ENCODE results near the gene CDC14A.

The CDC14A gene

DNA sequence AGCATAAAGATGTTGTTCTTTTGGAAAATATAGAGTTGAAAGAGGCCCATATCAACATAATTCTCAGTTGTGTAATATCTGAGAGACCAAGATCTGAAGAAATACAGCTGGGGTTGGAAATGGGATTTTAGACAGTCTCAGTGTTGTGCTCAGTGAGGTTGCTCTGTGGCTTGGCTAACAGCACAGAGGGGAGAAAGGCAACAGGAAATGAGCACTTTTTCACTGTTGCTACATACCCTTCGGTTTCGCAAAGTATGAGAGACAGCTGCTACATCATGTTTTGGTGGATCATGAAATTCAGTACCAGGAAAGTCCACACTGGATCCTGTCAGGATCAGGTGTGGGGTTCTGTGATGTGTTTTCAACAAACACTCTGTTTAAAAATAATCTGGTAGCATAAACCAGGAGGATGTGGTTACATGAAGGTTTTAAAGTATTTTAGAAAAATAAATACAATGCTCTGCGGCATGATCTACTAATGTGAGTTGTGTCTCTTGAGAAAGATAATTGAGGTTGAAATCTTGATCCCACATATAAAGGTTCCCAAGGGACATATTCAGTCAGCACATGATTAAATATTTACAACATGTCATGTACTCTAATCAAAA, 178.7 kb downstream of the CDC14A start:
- no peak for DNase-seq

DNA sequence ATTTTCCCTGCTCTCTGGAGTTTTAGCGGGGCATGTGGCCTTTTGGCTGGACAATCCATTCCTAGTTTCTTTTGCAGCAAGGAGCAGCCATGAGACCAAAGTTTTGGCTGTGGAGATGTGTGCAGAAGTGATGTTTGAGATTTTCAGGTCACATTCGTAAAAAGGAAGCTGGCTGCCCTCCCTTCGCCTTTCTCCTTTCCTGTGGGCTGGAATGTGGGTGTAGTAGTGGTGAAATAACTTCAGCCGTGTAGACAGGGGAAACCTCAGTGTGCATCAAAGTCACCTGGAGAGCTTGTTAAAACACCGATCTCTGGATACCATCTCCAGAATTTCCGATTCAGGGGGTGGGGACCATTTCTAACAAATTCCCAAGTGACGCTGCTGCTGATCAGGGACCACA, 180.3 kb downstream of the CDC14A start:
- no peak for DNase-seq

GRCh38 chr1:100535264-100535663, 183.0 kb downstream of the CDC14A start:
- no peak for DNase-seq

GRCh38 chr1:100536031-100536430, 183.7 kb downstream of the CDC14A start:
- no peak for DNase-seq

DNA sequence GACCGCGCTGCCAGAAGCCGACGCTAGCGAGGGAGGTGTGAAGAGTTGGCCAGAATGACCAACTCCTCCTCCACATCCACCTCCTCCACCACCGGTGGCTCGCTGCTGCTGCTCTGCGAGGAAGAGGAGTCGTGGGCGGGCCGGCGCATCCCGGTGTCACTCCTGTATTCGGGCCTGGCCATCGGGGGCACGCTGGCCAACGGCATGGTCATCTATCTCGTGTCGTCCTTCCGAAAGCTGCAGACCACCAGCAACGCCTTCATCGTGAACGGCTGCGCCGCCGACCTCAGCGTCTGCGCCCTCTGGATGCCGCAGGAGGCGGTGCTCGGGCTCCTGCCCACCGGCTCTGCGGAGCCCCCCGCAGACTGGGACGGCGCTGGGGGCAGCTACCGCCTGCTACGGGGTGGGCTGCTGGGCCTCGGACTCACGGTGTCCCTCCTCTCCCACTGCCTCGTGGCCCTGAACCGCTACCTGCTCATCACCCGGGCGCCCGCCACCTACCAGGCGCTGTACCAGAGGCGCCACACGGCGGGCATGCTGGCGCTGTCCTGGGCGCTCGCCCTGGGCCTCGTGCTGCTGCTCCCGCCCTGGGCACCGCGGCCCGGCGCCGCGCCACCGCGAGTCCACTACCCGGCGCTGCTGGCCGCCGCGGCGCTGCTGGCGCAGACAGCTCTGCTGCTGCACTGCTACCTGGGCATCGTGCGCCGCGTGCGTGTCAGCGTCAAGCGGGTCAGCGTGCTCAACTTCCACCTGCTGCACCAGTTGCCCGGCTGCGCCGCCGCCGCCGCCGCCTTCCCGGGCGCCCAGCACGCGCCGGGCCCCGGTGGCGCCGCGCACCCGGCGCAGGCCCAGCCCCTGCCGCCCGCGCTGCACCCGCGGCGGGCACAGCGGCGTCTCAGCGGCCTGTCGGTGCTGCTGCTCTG, 186.9 kb downstream of the CDC14A start:
- peak in 25 of 58 donors; percentile 3 to 56 (median 23) for DNase-seq

- DNase-seq, result peak in 4 of 58 donors; percentile 9 to 17 (median 10)
Observed at GRCh38 chr1:100539836-100540536, 187.7 kb downstream of the CDC14A start.

GRCh38 chr1:100542285-100542684, 190.0 kb downstream of the CDC14A start:
- no peak for DNase-seq

GRCh38 chr1:100543640-100544039, 191.3 kb downstream of the CDC14A start:
- no peak for DNase-seq

- no peak for DNase-seq
Observed at GRCh38 chr1:100544791-100545190, 192.5 kb downstream of the CDC14A start.

- DNase-seq, result no peak
Observed at GRCh38 chr1:100545855-100546254, 193.5 kb downstream of the CDC14A start.

DNA sequence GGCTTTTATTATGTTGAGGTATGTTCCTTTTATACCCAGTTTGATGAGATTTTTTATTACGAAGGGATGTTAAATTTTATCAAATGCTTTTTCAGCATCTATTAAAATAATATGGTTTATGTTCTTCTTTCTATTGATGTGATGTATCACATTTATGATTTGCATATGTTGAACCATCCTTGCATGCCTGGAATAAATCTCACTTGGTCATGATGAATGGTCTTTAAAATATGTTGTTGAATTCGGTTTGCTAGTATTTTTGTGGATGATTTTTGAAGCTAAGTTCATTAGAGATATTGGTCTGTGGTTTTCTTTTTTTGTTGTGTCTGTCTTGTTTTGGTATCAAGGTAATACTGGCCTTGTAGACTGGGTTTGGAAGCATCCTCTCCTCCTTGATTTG, 199.7 kb downstream of the CDC14A start:
- DNase-seq, result no peak

DNA sequence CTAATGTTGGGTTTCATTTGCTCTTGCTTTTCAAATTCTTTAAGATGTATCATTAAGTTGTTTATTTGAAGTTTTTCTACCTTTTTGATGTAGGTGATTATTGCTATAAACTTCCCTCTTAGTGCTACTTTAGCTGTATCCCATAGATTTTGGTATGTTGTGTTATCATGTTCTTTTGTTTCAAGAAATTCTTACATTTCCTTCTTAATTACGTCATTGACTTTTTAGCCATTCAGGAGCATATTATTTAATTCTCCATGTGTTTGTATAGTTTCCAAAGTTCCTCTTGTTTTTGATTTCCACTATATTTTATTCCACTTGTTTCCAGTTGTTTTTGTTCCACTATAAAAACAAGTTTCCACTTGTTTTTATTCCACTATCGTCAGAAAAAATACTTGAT, 200.6 kb downstream of the CDC14A start:
- no peak for DNase-seq

- DNase-seq, result no peak
Observed at GRCh38 chr1:100556181-100556580, 203.9 kb downstream of the CDC14A start.

DNA sequence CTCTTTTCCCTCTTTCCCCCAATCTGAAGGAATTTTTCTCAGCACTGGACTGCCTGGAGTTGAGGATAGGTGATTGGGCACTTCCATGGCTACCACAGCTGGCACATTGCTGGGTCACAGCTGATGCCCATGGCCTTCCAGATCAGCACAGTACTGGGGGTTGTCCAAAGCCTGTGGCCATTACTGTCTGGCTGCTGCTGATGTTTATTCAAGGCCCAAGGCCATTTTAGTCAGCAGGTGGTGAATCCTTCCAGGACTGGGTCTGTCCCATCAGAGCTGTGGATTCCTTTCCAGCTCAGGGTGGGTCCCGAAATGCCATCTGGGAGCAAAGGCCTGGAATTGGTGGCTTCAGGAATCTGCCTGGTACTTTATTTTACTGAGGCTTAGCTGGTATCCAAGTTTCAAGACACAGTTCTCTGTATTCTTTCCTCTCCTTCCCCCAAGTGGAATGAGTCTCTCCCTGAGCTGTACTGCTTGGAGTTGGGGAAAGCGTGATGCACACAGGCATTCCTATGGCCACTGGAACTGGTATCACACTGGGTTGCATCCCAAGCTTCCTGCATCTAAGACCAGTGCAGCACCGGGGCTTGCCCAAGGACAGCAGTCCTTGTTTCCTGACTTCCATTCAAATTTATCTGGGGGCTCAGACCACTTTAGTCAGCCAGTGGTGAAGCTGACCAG, 204.8 kb downstream of the CDC14A start:
- no peak for DNase-seq

GRCh38 chr1:100557606-100557953, 205.3 kb downstream of the CDC14A start:
- no peak for DNase-seq

- DNase-seq, result no peak
Observed at GRCh38 chr1:100565533-100565932, 213.2 kb downstream of the CDC14A start.

DNA sequence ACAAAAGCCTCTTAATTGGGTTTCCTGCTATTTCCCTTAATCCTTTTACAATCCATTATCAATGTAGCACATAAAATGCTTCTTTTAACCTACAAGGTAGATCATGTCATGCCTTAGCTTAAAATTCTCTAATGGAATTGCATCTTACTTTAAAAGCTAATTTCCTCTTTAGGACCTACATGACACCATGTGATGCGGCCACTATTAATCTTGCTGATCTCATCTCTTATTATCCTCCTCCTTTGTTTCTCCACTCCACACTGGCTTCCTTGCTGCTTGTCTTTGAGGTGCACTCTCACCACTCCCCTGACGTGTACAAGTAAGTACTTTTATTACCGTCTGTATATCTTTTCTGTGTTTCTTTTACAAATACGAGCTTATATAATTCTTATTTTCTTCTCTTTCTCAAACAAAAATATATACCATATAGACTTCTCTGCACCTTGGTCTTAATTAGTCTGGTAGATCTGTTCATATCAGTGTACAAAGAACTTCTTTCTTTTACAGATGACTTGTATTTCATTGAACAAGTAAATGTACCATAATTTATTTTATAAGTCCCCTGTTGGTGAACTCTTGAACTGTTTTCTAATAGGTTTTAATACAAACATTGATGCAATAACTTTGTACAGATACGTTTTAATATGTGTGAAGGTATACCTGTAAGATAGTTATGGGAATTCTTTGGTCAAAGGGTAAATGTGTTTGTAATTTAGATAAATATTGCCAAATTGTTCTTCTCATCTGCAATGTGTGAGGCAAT, 213.8 kb downstream of the CDC14A start:
- no peak for DNase-seq

DNA sequence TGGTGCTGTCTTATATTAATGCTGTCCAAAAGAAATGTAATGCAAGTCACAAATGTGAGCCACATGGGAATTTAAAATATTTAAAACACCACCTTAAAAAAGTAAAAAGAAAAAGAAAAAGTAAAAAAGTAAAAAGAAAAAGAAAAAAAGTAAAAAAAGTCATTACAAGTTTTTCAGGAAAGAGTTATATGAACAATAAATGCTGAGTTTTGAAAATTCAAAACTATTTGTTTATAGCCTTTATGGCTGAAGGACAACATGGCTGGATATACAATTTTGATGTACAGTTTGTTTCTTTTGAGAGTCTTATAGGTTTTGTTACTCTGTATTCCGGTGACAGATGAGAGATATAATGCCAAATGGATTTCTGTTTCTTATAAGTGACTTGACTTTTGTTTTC, 214.8 kb downstream of the CDC14A start:
- no peak for DNase-seq
